ENCODE measurements around the gene XYLT1. TPM values are rescaled to one million over a fixed set of nuclear protein-coding genes. Genes with fewer than 3 reads are reported as not detected.

The XYLT1 gene
- total RNA-seq, 1 experiment from 2014 or later = 14.5 TPM

DNA sequence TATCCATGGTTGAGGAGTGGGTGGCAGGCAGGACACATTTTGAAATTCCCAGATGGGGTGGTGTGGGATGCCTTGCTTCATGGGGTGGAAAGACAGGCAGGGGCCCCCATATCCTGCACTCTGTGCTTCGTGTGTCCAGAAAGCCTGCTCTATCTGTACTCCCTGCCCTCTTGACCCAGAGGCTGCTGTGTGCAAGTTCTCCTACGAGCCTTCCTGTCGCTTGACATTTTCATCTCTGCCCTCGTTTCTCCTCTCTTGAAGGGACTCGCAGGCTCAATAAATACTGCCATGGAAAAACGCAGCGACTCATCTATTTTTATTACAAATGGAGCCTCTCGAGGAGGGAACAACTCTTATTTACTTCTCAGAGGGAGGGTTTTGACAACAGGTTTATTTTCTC lies 254.8 kb downstream of the XYLT1 start:
- Histone ChIP-seq H3K56ac (ENCODE audit: insufficient read length, low read depth, low read length) (no peak overlapping the region), H2BK12ac (ENCODE audit: insufficient read length, low read depth, low read length) (no peak overlapping the region), H2AK5ac (ENCODE audit: insufficient read length, low read length) (no peak overlapping the region), H4K5ac (ENCODE audit: insufficient read length, low read depth, low read length) (no peak overlapping the region), H4K91ac (ENCODE audit: insufficient read length, low read depth, low read length) (no peak overlapping the region), H4K20me1 (ENCODE audit: control insufficient read depth, insufficient read depth, insufficient read length) (no peaks in the 10 kb centered on the region), H3K79me2 (ENCODE audit: insufficient read depth, low read length) (no peaks in the 10 kb centered on the region), H3K27me3 (ENCODE audit: insufficient read depth, low read length) (no peaks in the 10 kb centered on the region), H3K18ac (ENCODE audit: insufficient read length, low read depth, low read length) (no peak overlapping the region), H3K9ac (ENCODE audit: extremely low read depth, insufficient read length, low read length) (no peak overlapping the region), H3K4me2 (ENCODE audit: insufficient read depth, insufficient read length, low read length) (no peak overlapping the region), H3T11ph (ENCODE audit: low read length) (no peak overlapping the region), H2BK15ac (ENCODE audit: low read depth, low read length) (no peak overlapping the region), H3K23me2 (ENCODE audit: insufficient read length, low read depth, low read length, poor library complexity, severe bottlenecking) (no peaks in the 10 kb centered on the region), H2AFZ (ENCODE audit: low read length) (no peak overlapping the region), H2BK120ac (ENCODE audit: low read depth, low read length, poor library complexity, severe bottlenecking) (no peak overlapping the region), H3K79me1 (ENCODE audit: insufficient read depth, low read depth, low read length, poor library complexity, severe bottlenecking) (no peaks in the 10 kb centered on the region), H3K14ac (ENCODE audit: insufficient read depth, low read length) (no peak overlapping the region), H3K27ac (ENCODE audit: insufficient read length, low read depth, low read length) (no peak overlapping the region), H3K4me1 (ENCODE audit: insufficient read depth, low read length) (no peaks in the 10 kb centered on the region; the same call in 1 of the 2 replicates), H2BK5ac (ENCODE audit: insufficient read length, low read length) (no peak overlapping the region), H4K8ac (replicated peaks; ENCODE audit: insufficient read length, low read depth, low read length) (no peak overlapping the region), H3K4ac (ENCODE audit: low read depth, low read length) (no peak overlapping the region), H3K9me3 (ENCODE audit: control insufficient read depth, low read depth, low read length) (no peaks in the 10 kb centered on the region), H3K23ac (ENCODE audit: insufficient read length, low read depth, low read length) (no peak overlapping the region), H2BK20ac (ENCODE audit: low read depth, low read length, poor library complexity, severe bottlenecking) (no peak overlapping the region)
- H3K27ac Mint-ChIP-seq = peak overlapping the region in 1 of 3 experiments; percentile 86; a peak in 2 of 7 replicates
- no peak for DNase-seq
- peaks cover 0 to 7% (median 5%) of the 10 kb centered on the region in 3 experiments; a peak in 4 of 7 replicates for H3K36me3 Mint-ChIP-seq (ENCODE audit: insufficient read depth in 1 of 3, low read depth in 3 of 3)
- no CpG with 5 or more reads among the region's 8 CpGs for WGBS (ENCODE audit: extremely low coverage, insufficient read length, low lambda C conversion rate)
- no peak overlapping the region for H3K4me3 Mint-ChIP-seq
- H3K27me3 Mint-ChIP-seq (ENCODE audit: low read depth) = no peaks in the 10 kb centered on the region
- H3K4me1 Mint-ChIP-seq = peaks cover 9 to 12% of the 10 kb centered on the region in 2 experiments
- no peak for TF ChIP-seq CTCF (conservative IDR thresholded peaks at IDR 0.05)
- H3K9me3 Mint-ChIP-seq = 0 out of 5 replicates have a peak, but pooled peaks cover 2 to 3% of the 10 kb centered on the region in 2 experiments

Measured in H9 (cell line).